ENCODE measurements around the gene PTK7. TPM values are rescaled to one million over a fixed set of nuclear protein-coding genes. Genes with fewer than 3 reads are reported as not detected.
"Not testable (repeated sequence)": the region's sequence is repeated elsewhere in the genome, so short reads cannot be mapped to it uniquely, and the experiment has no call there.

The PTK7 gene
- 612 TPM for polyA plus RNA-seq (2013, experiment 1 of 2; ENCODE audit: insufficient read length)
- polyA plus RNA-seq (2013, experiment 2 of 2; ENCODE audit: insufficient read length), result 623 TPM

DNA sequence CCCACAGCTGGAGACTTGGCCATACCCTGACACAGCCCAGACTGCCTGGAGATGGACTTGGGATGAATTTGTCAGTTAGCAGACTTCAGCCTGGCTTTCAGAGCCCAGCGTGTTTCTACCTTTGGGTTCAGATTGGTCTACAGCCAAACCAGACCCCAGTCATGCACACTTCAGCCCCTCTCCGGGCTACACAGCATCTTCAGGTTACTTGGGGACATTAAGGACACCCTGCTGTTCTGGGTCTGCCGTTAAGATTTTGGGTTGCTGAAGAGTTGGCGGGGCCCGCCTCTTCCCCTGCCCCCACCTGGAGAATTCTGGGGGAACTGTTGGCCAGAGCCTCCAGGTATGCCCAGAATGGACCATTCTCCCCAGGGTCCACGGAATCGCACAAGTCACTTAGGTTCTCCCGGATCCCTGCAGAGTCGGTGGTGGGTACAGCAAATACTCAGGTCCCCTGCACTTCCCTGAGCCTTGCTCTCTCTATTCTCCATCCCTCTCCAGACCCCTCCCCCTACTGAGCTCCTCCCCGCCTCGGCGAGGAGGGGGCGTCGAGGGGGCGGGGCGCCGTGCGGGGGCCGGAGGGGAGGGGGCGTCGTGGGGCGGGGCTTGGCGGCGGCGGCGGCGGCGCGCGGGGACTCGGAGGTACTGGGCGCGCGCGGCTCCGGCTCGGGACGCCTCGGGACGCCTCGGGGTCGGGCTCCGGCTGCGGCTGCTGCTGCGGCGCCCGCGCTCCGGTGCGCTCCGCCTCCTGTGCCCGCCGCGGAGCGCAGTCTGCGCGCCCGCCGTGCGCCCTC lies at the start of gene PTK7:
Gene PTK7, plus strand, starts transcription at position 645 of the 794 bp plus-strand sequence. CDS start 175 bp downstream, outside the sequence.
- peak; percentile 85 for DNase-seq

- DNase-seq, result no peak
Measured at GRCh38 chr6:43026365-43026764, 49.7 kb upstream of the PTK7 start.

DNA sequence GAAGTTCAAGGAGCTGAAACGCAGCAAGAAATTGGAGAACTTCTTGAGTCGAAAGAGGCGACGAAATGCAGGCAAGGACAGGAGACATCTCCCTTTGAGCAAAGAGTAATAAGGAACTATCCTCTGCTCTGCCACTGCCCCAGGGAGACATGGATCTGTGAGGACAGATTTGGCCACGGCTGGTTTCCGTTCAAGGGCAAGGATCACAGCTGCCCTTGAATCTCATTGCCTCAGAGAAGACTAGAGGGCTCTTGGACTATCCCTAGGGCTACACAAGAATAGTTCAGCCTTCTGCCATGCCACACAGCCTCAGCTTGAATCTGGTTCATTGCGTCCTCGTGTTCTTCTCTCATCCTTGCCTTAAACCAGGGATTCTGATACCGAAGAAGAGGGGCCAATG lies 47.0 kb upstream of the PTK7 start:
- no peak for DNase-seq

GRCh38 chr6:43032326-43032725 lies 43.8 kb upstream of the PTK7 start:
- DNase-seq, result no peak

DNA sequence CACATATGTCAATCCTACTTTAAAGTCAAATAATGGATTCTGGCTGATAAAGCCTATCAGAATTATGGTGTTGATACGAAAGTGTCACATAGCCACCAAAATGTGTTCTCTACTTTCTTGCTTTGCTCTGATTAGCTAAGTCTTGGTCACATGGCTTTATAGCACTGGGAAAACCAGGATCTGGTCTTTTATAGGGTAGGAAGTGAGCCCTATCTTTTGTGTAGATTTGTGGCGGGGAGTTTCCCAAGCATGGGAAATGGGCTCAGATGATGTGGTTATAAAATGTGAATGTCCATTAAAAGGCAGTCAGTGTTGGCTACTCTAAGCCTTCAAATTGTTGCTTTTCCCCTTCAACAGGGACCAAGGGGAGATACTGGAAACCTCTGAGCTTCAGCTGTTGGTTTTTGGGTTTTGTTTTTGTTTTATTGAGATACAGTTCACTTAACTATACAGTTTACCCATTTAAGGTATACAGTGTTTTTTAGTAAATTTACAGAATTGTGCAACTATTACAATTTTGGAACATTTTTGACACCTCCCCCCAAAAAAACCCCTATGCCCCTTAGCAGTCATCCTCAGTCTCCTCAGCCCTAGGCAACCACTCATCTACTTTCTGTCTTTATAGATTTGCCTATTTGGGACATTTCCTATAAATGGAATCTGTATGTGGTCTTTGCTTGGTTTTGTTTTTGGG lies 42.5 kb upstream of the PTK7 start:
- DNase-seq, result no peak

DNA sequence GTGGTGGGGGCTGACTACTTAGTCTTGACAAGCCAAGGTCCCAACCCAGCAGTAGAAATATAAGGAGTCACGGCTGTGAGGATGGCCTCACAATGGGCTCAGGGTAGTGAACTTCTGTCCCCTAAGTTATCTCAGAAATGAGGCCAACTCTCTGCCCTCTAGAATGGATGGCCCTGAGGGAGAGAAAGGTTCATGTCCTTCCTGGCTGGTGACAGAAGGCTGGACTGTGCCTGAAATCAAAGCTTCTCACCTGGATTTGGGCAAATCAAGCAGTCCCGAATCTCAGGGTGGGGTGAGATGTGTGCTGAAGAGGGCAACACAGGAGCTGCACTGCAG lies 42.0 kb upstream of the PTK7 start:
- no peak for DNase-seq

DNA sequence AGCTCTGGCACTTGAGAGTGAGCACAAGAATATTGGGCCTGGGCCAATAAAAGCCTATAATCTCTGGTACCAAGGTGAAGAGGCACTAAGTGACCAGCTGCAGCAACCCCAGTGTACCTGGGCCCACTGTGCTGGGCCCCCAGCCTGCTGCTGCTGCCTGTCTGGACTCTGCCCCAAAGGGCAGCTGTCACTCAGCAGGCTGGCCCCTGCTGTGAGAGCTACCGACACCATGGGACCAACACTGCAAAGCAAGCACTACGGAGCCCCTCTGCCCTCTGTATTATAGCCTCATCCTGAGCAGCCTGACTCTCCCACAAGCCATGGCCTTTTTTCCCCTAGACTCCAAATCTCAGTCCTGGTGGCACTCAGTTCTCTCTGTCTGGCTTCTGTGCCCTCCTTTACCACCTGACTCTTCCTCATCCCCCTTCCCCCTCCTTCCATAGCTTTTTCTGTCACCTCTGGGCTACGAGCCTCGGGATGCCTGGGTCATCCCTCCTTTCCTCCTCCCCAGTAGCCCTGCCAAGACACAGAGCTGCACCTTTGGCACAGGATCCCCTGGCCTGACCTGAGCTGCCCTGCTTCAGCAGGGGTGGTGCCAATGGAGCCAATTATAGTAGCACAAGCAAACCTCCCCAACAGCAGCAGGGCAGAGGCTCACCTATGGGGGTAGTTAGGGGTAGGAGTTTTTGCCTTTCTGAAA lies 40.5 kb upstream of the PTK7 start:
- no peak for DNase-seq

GRCh38 chr6:43036712-43037111 lies 39.4 kb upstream of the PTK7 start:
- DNase-seq, result no peak

- DNase-seq, result no peak
Measured at GRCh38 chr6:43037197-43037596, 38.9 kb upstream of the PTK7 start.

DNA sequence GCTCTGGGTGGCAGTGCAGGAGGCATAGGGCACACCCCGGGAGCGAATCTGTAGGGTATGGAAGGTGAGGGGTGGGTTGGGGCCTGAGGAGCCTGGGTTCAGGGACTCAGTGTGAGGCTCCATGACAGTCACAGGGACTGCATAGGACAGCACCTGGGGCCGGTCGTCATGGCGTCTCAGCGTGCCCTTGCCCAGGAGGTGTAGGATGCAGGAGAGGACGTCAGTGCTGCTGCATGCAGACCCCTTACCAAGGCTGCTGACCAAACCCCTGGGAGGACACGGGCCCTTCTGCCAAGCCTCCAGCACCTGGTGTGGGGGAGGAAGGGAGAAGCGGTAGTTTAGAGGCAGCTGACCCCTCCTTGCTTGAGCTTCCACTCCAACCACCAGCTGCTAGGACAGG lies 38.4 kb upstream of the PTK7 start:
- no peak for DNase-seq

GRCh38 chr6:43038727-43039126 lies 37.4 kb upstream of the PTK7 start:
- DNase-seq, result no peak

DNA sequence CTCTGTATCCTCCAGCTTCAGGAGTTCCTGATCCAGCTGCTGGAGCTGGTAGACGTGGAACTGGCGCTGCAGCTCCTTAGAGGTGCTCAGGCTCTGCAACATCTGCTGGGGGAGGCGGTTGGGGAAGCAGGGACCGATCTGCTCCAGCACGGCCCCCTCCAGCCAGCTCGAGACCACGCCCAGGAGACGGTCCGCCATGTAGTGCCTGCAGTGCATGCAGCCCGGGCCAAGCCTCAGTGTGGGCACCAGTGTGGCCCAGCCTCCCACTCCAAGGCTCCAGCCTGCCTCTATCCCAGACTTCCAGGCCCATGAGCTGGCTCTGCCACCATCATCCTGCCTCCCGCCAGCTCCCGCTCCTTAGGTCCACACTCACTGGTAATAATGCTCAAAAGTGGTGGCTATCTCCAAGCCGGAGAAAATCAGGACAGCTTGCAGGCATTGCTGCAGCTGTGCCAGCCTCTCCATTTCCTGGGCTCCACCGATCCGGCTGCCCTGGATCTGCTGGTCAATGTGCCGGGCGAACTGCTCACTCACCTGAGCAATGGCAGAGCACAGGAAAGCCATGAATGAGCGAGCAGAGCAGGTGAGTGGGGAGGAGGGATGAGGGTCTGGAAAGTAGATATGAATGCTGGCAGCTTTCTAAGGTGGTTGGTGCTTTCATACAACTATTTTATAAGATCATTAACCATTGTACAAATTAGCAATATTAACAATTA lies 35.4 kb upstream of the PTK7 start:
- DNase-seq, result no peak

DNA sequence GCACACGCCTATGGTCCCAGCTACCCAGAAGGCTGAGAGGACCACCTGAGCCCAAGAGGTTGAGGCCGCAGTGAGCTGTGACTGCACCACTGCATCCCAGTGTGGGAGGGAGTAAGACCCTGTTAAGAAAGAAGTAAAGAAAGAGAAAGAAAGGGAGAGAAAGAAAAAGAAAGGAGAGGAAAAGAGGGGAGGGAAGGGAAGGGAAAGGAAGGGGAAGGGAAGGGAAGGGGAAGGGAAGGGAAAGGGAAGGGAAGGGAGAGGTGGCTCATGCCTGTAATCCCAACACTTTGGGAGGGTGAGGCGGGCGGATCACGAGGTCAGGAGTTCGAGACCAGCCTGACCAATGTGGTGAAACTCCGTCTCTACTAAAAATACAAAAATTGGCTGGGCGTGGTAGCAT lies 34.6 kb upstream of the PTK7 start:
- DNase-seq, result not testable (repeated sequence)

GRCh38 chr6:43043310-43043709 lies 32.8 kb upstream of the PTK7 start:
- DNase-seq, result no peak

DNA sequence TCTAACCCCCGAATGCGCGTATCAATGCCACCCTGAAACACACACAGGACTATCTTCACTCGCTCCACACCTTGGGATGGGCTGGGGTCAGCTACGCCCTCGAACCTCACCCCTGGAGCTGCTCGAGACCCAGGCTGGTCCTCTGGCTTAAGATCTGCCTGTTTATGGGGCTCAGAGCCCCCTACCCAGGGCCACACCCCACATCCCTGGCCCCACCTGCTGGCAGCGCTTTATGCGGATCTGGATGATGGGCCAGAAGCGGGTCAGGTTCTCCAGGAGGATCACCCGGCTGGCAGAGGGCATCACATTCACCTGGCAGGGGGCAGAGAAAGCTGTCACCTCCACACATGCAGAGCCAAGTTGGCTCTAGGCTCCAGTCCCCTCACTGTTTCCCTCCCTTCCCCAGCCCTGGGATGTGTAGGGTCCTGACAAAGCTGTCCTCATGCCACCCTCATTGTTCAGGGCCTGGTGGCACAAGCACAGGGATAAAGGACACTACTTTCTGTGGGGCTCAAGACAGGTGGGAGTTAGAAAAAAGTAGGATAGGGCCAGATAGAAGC lies 30.7 kb upstream of the PTK7 start:
- no peak for DNase-seq

DNA sequence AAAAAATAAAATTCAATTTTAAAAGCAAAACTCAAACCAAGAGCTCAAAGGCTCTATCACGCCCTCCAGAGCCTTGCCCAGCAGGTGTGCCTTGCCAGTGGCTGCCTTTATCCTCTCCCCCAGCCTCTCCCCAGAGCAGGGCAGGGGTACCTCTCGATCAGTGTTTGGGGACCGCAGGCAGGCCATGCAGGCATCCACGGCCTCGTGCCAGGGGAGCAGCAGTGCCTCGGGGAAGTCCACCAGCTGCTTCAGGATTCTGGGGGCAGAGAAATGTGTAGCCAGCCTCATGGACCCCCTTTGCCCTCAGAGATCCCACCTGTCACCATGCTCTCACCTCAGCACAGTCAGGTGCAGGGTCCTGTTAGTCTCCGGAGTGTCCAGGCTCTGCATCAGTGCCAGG lies 28.1 kb upstream of the PTK7 start:
- no peak for DNase-seq

- no peak for DNase-seq
Measured at GRCh38 chr6:43050981-43051380, 25.1 kb upstream of the PTK7 start.

- DNase-seq, result no peak
Measured at GRCh38 chr6:43052225-43052841, 23.8 kb upstream of the PTK7 start.

DNA sequence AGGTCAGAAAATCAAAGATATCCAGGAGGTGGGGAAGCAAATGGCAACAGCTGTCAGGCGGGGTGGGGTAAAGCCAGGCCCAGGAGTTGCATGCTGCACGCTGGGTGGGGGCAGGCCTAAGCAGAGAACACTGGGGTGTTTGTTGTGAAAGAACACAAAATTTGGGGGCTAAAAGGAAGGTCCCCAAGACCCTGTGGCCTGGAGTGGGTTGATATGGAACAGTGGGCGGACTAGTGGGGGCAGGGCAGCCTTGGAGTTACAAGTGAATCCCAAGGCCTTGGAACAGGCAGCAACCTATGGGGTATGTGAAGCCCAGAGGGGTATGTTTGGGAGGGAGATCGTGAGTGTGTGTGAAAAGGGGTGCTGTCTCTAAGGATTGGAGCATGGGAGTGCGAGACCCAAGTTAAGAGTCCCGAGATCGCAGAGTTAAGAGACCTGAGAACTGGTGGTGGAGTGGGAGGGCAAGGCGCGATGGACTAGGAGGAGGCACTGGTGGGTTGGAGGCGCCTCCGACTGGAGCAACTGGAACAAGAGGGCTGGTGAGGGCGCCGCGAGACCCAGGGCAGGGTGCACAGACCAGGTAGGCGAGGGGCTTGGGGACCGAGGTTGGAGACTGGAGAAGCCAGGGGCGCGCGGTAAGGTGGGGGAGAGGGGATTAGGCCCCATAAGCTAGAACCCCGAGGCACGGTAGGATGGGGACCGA lies 23.1 kb upstream of the PTK7 start:
- peak; percentile 18 for DNase-seq

GRCh38 chr6:43053545-43054205 lies 22.4 kb upstream of the PTK7 start, which contains the start of gene CUL7:
Gene CUL7 (minus strand): TSS chr6:43053851. CDS start chr6:43052788, 1,063 bp downstream.
- peak; percentile 96 for DNase-seq

Measured in fibroblast of skin of abdomen (primary cell).